CD4-positive, alpha-beta T cell treated with Interleukin-17A for 4 hours (primary cell): Measurements from ENCODE around the gene TADA2A.
A peak's percentile ranks its signal among the peaks of the same experiment; 100 is the strongest.

Source experiments
- DNase-seq: peaks from one replicate; pipeline ENCODE4 v3.0.0-alpha.2; 2020; ENCODE audit warnings: mixed read lengths

TADA2A gene

GRCh38 chr17:37465069-37465616 lies 58.5 kb downstream of the TADA2A start:
- no peak for DNase-seq

- DNase-seq: no peak
These were observed 59.8 kb downstream of the TADA2A start for GRCh38 chr17:37466471-37466870.

- no peak for DNase-seq
These were observed 63.5 kb downstream of the TADA2A start for GRCh38 chr17:37470181-37470580.

- DNase-seq: no peak
These were observed 69.2 kb downstream of the TADA2A start for GRCh38 chr17:37475731-37476420.

GRCh38 chr17:37476431-37477120 lies 69.9 kb downstream of the TADA2A start:
- no peak for DNase-seq

GRCh38 chr17:37478187-37478586 lies 71.5 kb downstream of the TADA2A start:
- no peak for DNase-seq

- no peak for DNase-seq
These were observed 72.3 kb downstream of the TADA2A start for GRCh38 chr17:37479025-37479424.

GRCh38 chr17:37480427-37480826 lies 73.7 kb downstream of the TADA2A start:
- DNase-seq: no peak

GRCh38 chr17:37481001-37481665 lies 74.4 kb downstream of the TADA2A start:
- no peak for DNase-seq

- no peak for DNase-seq
These were observed 76.8 kb downstream of the TADA2A start for GRCh38 chr17:37483311-37484039.

GRCh38 chr17:37485938-37486570 lies 79.4 kb downstream of the TADA2A start:
- DNase-seq: no peak

- no peak for DNase-seq
These were observed 81.4 kb downstream of the TADA2A start for GRCh38 chr17:37488009-37488604.

- peak; percentile 80 for DNase-seq
These were observed 82.0 kb downstream of the TADA2A start for GRCh38 chr17:37488607-37489196.

GRCh38 chr17:37489197-37490001 lies 82.7 kb downstream of the TADA2A start, which contains the start of gene DUSP14:
Gene DUSP14, plus strand, starts transcription at chr17:37489891. Its CDS starts 22,382 bp downstream, at chr17:37512273.
- peak; percentile 88 for DNase-seq

GRCh38 chr17:37490022-37490587 lies 83.4 kb downstream of the TADA2A start:
- peak; percentile 78 for DNase-seq

GRCh38 chr17:37490638-37491614 lies 84.2 kb downstream of the TADA2A start:
- peak; percentile 30 for DNase-seq

GRCh38 chr17:37492167-37492566 lies 85.5 kb downstream of the TADA2A start:
- no peak for DNase-seq

GRCh38 chr17:37493249-37494027 lies 86.8 kb downstream of the TADA2A start:
- no peak for DNase-seq
